Activated T-cell treated with anti-CD3 and anti-CD28 coated beads for 24 hours (primary cell): Measurements from ENCODE around the gene CEMIP.
"Not testable (repeated sequence)": the region's sequence is repeated elsewhere in the genome, so short reads cannot be mapped to it uniquely, and the experiment has no call there.

Experiments used
- DNase-seq: peaks from one replicate; pipeline ENCODE4 v3.0.0-alpha.2; 2020; ENCODE audit warnings: low read depth

Gene CEMIP

GRCh38 chr15:80953001-80953952 lies 174.1 kb downstream of the CEMIP start:
- DNase-seq: no peak

GRCh38 chr15:80953953-80954778 lies 175.0 kb downstream of the CEMIP start:
- no peak for DNase-seq

- peak; percentile 57 for DNase-seq
Observed at GRCh38 chr15:80955571-80956452, 176.6 kb downstream of the CEMIP start.

GRCh38 chr15:80957556-80957955 lies 178.4 kb downstream of the CEMIP start:
- DNase-seq: no peak

- DNase-seq: no peak
Observed at GRCh38 chr15:80957976-80958375, 178.8 kb downstream of the CEMIP start.

GRCh38 chr15:80958818-80959495 lies 179.8 kb downstream of the CEMIP start:
- DNase-seq: no peak

- DNase-seq: not testable (repeated sequence)
Observed at GRCh38 chr15:80965454-80965853, 186.3 kb downstream of the CEMIP start.

- no peak for DNase-seq
Observed at GRCh38 chr15:80966431-80967197, 187.4 kb downstream of the CEMIP start.

- DNase-seq: no peak
Observed at GRCh38 chr15:80967451-80967850, 188.3 kb downstream of the CEMIP start.

GRCh38 chr15:80967991-80968510 lies 188.9 kb downstream of the CEMIP start:
- no peak for DNase-seq

- DNase-seq: no peak
Observed at GRCh38 chr15:80969316-80969715, 190.1 kb downstream of the CEMIP start.

GRCh38 chr15:80970018-80970657 lies 191.0 kb downstream of the CEMIP start:
- DNase-seq: peak; percentile 58

- DNase-seq: no peak
Observed at GRCh38 chr15:80970658-80971057, 191.5 kb downstream of the CEMIP start.

- DNase-seq: no peak
Observed at GRCh38 chr15:80971143-80971542, 192.0 kb downstream of the CEMIP start.

- DNase-seq: no peak
Observed at GRCh38 chr15:80972276-80972675, 193.1 kb downstream of the CEMIP start.

GRCh38 chr15:80974914-80975313 lies 195.7 kb downstream of the CEMIP start:
- DNase-seq: no peak

- no peak for DNase-seq
Observed at GRCh38 chr15:80976851-80977250, 197.7 kb downstream of the CEMIP start.

- no peak for DNase-seq
Observed at GRCh38 chr15:80977627-80978036, 198.5 kb downstream of the CEMIP start.

- no peak for DNase-seq
Observed at GRCh38 chr15:80978685-80979329, 199.6 kb downstream of the CEMIP start.
